HG02884 (cell line): ENCODE results near the gene SEPTIN10.
A peak's percentile ranks its signal among the peaks of the same experiment; 100 is the strongest.
"Not testable (repeated sequence)": the region's sequence is repeated elsewhere in the genome, so short reads cannot be mapped to it uniquely, and the experiment has no call there.

ENCODE experiments used
- ATAC-seq: cut with Tn5 transposase; IDR thresholded peaks from one replicate; pipeline ENCODE4 v1.9.1; 2021; ENCODE audit warnings: mild to moderate bottlenecking, moderate library complexity; ENCODE audit not compliant: unreplicated experiment

SEPTIN10 gene

GRCh38 chr2:109635426-109636304, 21.9 kb upstream of the SEPTIN10 start:
- no peak for ATAC-seq

- no peak for ATAC-seq
Observed at GRCh38 chr2:109633284-109633961, 19.7 kb upstream of the SEPTIN10 start.

GRCh38 chr2:109632158-109632789, 18.5 kb upstream of the SEPTIN10 start:
- ATAC-seq: no peak

GRCh38 chr2:109631741-109632140, 18.0 kb upstream of the SEPTIN10 start:
- no peak for ATAC-seq

- ATAC-seq: no peak
Observed at GRCh38 chr2:109630441-109631430, 17.0 kb upstream of the SEPTIN10 start.

- ATAC-seq: no peak
Observed at GRCh38 chr2:109629867-109630266, 16.1 kb upstream of the SEPTIN10 start.

GRCh38 chr2:109628321-109628720, 14.6 kb upstream of the SEPTIN10 start:
- ATAC-seq: not testable (repeated sequence)

- ATAC-seq: no peak
Observed at GRCh38 chr2:109624339-109624738, 10.6 kb upstream of the SEPTIN10 start.

- ATAC-seq: no peak
Observed at GRCh38 chr2:109623923-109624322, 10.2 kb upstream of the SEPTIN10 start.

GRCh38 chr2:109623297-109623696, 9.5 kb upstream of the SEPTIN10 start:
- no peak for ATAC-seq

GRCh38 chr2:109619032-109619615, 5.4 kb upstream of the SEPTIN10 start:
- ATAC-seq: no peak

GRCh38 chr2:109616184-109616583, 2.4 kb upstream of the SEPTIN10 start:
- no peak for ATAC-seq

- ATAC-seq: no peak
Observed at GRCh38 chr2:109615637-109616144, 1.9 kb upstream of the SEPTIN10 start.

GRCh38 chr2:109614715-109615636, 1.2 kb upstream of the SEPTIN10 start:
- no peak for ATAC-seq

GRCh38 chr2:109613081-109613921, 465 bp downstream of the SEPTIN10 start:
- ATAC-seq: peak; percentile 19

- no peak for ATAC-seq
Observed at GRCh38 chr2:109611467-109612095, 2.2 kb downstream of the SEPTIN10 start.

- no peak for ATAC-seq
Observed at GRCh38 chr2:109609352-109610024, 4.3 kb downstream of the SEPTIN10 start.
